SK-N-SH treated with all-trans-retinoic acid at 6 μM for 48 hours (cell line): Measurements from ENCODE around the gene KRTAP5-3.

ENCODE experiments used
- ATAC-seq: fragments of 200-7000 bp; cut with Tn5 transposase; 3 replicates; pipeline ENCODE4 v1.9.1; 2020; ENCODE audit warnings: mild to moderate bottlenecking, moderate library complexity
- ARNTL ChIP-seq: fragments of 450-650 bp; formaldehyde crosslinking; IDR thresholded peaks from 2 replicates; pipeline ENCODE4 v1.5.0; 2020; ENCODE audit warnings: low read depth, mild to moderate bottlenecking, moderate library complexity, borderline replicate concordance
- BACH2 ChIP-seq: fragments of 250-450 bp; sonication (Bioruptor Pico); IDR thresholded peaks from 2 replicates; pipeline ENCODE4 v1.9.0; 2021; ENCODE audit warnings: mild to moderate bottlenecking, borderline replicate concordance
- ESRRG ChIP-seq: fragments of 250-450 bp; sonication (Bioruptor Pico); IDR thresholded peaks from 2 replicates; pipeline ENCODE4 v1.6.1; 2021; ENCODE audit warnings: mild to moderate bottlenecking
- GLIS3 ChIP-seq: fragments of 250-450 bp; sonication (Bioruptor Pico); IDR thresholded peaks from 2 replicates; pipeline ENCODE4 v1.5.0; 2020; ENCODE audit warnings: mild to moderate bottlenecking, moderate library complexity
- OSR1 ChIP-seq: fragments of 250-450 bp; sonication (Bioruptor Pico); IDR thresholded peaks from 2 replicates; pipeline ENCODE4 v1.8.0; 2022; ENCODE audit warnings: moderate library complexity, mild to moderate bottlenecking, inconsistent platforms
- PPARA ChIP-seq: fragments of 250-450 bp; sonication (Bioruptor Pico); IDR thresholded peaks from 2 replicates; pipeline ENCODE4 v1.5.0; 2020; ENCODE audit warnings: mild to moderate bottlenecking, borderline replicate concordance
- RARB ChIP-seq: fragments of 250-450 bp; sonication (Bioruptor Pico); IDR thresholded peaks from 2 replicates; pipeline ENCODE4 v1.8.0; 2021; ENCODE audit warnings: mild to moderate bottlenecking, moderate library complexity
- TCF4 ChIP-seq: fragments of 250-450 bp; sonication (Bioruptor Pico); IDR thresholded peaks from 2 replicates; pipeline ENCODE4 v1.8.0; 2021; ENCODE audit warnings: mild to moderate bottlenecking, moderate library complexity, borderline replicate concordance
- TOX ChIP-seq: fragments of 250-450 bp; sonication (Bioruptor Pico); IDR thresholded peaks from 2 replicates; pipeline ENCODE4 v1.8.0; 2021; ENCODE audit warnings: mild to moderate bottlenecking, moderate library complexity, borderline replicate concordance
- ZC3H10 ChIP-seq: fragments of 250-450 bp; sonication (Bioruptor Pico); IDR thresholded peaks from 2 replicates; pipeline ENCODE4 v1.5.1; 2021; ENCODE audit warnings: mild to moderate bottlenecking, moderate library complexity
- ZFP3 ChIP-seq: fragments of 250-450 bp; sonication (Bioruptor Pico); IDR thresholded peaks from 2 replicates; pipeline ENCODE4 v1.5.0; 2020; ENCODE audit warnings: mild to moderate bottlenecking, moderate library complexity
- ZFP30 ChIP-seq: fragments of 450-650 bp; formaldehyde crosslinking; IDR thresholded peaks from 2 replicates; pipeline ENCODE4 v1.5.0; 2022; ENCODE audit warnings: mild to moderate bottlenecking, moderate library complexity
- ZNF565 ChIP-seq: fragments of 450-650 bp; formaldehyde crosslinking; conservative IDR thresholded peaks from 2 replicates; pipeline ENCODE4 v1.5.0; 2020; ENCODE audit warnings: low read depth, mild to moderate bottlenecking, moderate library complexity
- ZNF70 ChIP-seq: fragments of 450-650 bp; formaldehyde crosslinking; IDR thresholded peaks from 2 replicates; pipeline ENCODE4 v1.5.0; 2020; ENCODE audit warnings: mild to moderate bottlenecking, moderate library complexity
- ZNF8 ChIP-seq: fragments of 450-650 bp; formaldehyde crosslinking; IDR thresholded peaks from 2 replicates; pipeline ENCODE4 v1.5.0; 2020; ENCODE audit warnings: mild to moderate bottlenecking, moderate library complexity
- TF ChIP-seq, protein P1 (sequence below): fragments of 250-450 bp; sonication (Bioruptor Pico); IDR thresholded peaks from 2 replicates; pipeline ENCODE4 v1.8.0; 2021; ENCODE audit warnings: low read depth, mild to moderate bottlenecking, moderate library complexity, borderline replicate concordance
- TF ChIP-seq, protein P2 (sequence below): fragments of 250-450 bp; sonication (Bioruptor Pico); IDR thresholded peaks from 2 replicates; pipeline ENCODE4 v1.8.0; 2020; ENCODE audit warnings: mild to moderate bottlenecking, moderate library complexity, borderline replicate concordance
- TF ChIP-seq, protein P3 (sequence below): fragments of 250-450 bp; sonication (Bioruptor Pico); IDR thresholded peaks from 2 replicates; pipeline ENCODE4 v1.5.0; 2020; ENCODE audit warnings: mild to moderate bottlenecking, moderate library complexity
- TF ChIP-seq, protein P4 (sequence below): fragments of 250-450 bp; sonication (Bioruptor Pico); IDR thresholded peaks from 2 replicates; pipeline ENCODE4 v1.5.1; 2020; ENCODE audit warnings: low read depth, mild to moderate bottlenecking, moderate library complexity
- TF ChIP-seq, protein P5 (sequence below): fragments of 250-450 bp; sonication (Bioruptor Pico); IDR thresholded peaks from 2 replicates; pipeline ENCODE4 v1.5.1; 2021; ENCODE audit warnings: mild to moderate bottlenecking, moderate library complexity

KRTAP5-3 gene

DNA sequence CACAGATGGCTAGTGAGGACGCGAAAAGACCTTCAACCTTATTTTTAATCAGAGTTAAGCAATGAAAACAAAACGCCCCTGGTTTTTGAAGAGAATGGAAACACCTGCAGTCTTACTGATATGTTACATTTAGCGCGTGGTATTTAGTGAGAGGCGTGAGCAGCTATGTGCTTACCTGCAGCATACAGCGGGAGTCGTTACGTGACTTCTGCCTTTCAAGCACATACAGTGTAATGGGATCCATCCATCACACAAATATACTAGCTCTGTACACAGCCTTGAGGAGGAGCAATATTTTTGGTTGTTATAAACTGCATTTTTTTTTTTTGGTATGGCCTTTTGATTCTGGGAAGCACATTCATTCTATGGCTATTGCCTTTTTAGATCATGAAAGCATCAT lies 15.6 kb downstream of the KRTAP5-3 start:
- TF ChIP-seq ZFP30 (no peak), TCF4 (CRISPR knock-in tag) (no peak), OSR1 (CRISPR knock-in tag) (no peak), ZNF565 (CRISPR knock-in tag) (no peak), ESRRG (CRISPR knock-in tag) (no peak), ZC3H10 (CRISPR knock-in tag) (no peak), ZFP3 (CRISPR knock-in tag) (no peak), BACH2 (CRISPR knock-in tag) (no peak), ARNTL (no peak)
- TF ChIP-seq, protein P1, sequence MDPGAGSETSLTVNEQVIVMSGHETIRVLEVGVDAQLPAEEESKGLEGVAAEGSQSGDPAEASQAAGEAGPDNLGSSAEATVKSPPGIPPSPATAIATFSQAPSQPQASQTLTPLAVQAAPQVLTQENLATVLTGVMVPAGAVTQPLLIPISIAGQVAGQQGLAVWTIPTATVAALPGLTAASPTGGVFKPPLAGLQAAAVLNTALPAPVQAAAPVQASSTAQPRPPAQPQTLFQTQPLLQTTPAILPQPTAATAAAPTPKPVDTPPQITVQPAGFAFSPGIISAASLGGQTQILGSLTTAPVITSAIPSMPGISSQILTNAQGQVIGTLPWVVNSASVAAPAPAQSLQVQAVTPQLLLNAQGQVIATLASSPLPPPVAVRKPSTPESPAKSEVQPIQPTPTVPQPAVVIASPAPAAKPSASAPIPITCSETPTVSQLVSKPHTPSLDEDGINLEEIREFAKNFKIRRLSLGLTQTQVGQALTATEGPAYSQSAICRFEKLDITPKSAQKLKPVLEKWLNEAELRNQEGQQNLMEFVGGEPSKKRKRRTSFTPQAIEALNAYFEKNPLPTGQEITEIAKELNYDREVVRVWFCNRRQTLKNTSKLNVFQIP (CRISPR knock-in tag) = no peak
- TF ChIP-seq, protein P2, sequence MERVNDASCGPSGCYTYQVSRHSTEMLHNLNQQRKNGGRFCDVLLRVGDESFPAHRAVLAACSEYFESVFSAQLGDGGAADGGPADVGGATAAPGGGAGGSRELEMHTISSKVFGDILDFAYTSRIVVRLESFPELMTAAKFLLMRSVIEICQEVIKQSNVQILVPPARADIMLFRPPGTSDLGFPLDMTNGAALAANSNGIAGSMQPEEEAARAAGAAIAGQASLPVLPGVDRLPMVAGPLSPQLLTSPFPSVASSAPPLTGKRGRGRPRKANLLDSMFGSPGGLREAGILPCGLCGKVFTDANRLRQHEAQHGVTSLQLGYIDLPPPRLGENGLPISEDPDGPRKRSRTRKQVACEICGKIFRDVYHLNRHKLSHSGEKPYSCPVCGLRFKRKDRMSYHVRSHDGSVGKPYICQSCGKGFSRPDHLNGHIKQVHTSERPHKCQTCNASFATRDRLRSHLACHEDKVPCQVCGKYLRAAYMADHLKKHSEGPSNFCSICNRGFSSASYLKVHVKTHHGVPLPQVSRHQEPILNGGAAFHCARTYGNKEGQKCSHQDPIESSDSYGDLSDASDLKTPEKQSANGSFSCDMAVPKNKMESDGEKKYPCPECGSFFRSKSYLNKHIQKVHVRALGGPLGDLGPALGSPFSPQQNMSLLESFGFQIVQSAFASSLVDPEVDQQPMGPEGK (CRISPR knock-in tag) = no peak
- TF ChIP-seq, protein P3, sequence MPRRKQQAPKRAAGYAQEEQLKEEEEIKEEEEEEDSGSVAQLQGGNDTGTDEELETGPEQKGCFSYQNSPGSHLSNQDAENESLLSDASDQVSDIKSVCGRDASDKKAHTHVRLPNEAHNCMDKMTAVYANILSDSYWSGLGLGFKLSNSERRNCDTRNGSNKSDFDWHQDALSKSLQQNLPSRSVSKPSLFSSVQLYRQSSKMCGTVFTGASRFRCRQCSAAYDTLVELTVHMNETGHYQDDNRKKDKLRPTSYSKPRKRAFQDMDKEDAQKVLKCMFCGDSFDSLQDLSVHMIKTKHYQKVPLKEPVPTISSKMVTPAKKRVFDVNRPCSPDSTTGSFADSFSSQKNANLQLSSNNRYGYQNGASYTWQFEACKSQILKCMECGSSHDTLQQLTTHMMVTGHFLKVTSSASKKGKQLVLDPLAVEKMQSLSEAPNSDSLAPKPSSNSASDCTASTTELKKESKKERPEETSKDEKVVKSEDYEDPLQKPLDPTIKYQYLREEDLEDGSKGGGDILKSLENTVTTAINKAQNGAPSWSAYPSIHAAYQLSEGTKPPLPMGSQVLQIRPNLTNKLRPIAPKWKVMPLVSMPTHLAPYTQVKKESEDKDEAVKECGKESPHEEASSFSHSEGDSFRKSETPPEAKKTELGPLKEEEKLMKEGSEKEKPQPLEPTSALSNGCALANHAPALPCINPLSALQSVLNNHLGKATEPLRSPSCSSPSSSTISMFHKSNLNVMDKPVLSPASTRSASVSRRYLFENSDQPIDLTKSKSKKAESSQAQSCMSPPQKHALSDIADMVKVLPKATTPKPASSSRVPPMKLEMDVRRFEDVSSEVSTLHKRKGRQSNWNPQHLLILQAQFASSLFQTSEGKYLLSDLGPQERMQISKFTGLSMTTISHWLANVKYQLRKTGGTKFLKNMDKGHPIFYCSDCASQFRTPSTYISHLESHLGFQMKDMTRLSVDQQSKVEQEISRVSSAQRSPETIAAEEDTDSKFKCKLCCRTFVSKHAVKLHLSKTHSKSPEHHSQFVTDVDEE = no peak
- TF ChIP-seq, protein P4, sequence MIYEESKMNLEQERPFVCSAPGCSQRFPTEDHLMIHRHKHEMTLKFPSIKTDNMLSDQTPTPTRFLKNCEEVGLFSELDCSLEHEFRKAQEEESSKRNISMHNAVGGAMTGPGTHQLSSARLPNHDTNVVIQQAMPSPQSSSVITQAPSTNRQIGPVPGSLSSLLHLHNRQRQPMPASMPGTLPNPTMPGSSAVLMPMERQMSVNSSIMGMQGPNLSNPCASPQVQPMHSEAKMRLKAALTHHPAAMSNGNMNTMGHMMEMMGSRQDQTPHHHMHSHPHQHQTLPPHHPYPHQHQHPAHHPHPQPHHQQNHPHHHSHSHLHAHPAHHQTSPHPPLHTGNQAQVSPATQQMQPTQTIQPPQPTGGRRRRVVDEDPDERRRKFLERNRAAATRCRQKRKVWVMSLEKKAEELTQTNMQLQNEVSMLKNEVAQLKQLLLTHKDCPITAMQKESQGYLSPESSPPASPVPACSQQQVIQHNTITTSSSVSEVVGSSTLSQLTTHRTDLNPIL (CRISPR knock-in tag) = no peak
- no peak for ATAC-seq

DNA sequence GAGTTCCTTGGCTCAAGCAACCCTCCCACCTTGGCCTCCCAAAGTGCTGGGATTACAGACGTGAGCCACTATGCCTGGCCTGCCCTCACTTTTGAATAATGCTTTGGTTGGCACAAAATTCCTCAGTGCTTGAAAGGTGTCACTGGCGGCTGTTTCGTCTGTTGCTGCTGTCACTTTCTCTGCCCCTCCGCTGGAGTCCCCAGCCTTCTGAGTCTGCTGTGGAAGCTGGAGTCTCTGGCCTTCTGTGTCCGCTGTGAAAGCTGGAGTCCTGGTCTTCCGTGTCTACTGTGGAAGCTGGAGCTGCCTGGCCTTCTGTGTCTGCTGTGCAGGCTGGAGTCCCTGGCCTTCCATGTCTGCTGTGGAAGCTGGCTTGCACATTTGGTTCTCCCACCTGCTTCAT lies 18.3 kb downstream of the KRTAP5-3 start:
- ATAC-seq = no peak

More for the DNA sequence above, 18.3 kb downstream of the KRTAP5-3 start:
- TF ChIP-seq OSR1 (CRISPR knock-in tag) (no peak), RARB (no peak), ESRRG (CRISPR knock-in tag) (no peak), TCF4 (CRISPR knock-in tag) (no peak), ZNF70 (no peak), ARNTL (no peak), ZFP3 (CRISPR knock-in tag) (no peak), ZNF565 (CRISPR knock-in tag) (no peak), TOX (CRISPR knock-in tag) (no peak), PPARA (CRISPR knock-in tag) (no peak), ZFP30 (no peak), GLIS3 (CRISPR knock-in tag) (no peak), ZC3H10 (CRISPR knock-in tag) (no peak), ZNF8 (CRISPR knock-in tag) (no peak)
- TF ChIP-seq, protein P5, sequence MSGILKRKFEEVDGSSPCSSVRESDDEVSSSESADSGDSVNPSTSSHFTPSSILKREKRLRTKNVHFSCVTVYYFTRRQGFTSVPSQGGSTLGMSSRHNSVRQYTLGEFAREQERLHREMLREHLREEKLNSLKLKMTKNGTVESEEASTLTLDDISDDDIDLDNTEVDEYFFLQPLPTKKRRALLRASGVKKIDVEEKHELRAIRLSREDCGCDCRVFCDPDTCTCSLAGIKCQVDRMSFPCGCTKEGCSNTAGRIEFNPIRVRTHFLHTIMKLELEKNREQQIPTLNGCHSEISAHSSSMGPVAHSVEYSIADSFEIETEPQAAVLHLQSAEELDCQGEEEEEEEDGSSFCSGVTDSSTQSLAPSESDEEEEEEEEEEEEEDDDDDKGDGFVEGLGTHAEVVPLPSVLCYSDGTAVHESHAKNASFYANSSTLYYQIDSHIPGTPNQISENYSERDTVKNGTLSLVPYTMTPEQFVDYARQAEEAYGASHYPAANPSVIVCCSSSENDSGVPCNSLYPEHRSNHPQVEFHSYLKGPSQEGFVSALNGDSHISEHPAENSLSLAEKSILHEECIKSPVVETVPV (CRISPR knock-in tag) = no peak
- TF ChIP-seq, protein P3 = no peak
- TF ChIP-seq, protein P4 (CRISPR knock-in tag) = no peak
- TF ChIP-seq, protein P1 (CRISPR knock-in tag) = no peak
- TF ChIP-seq, protein P2 (CRISPR knock-in tag) = no peak
- TF ChIP-seq, all 23 proteins: peak for 0
